Panc1 (cell line): ENCODE data around the gene DCUN1D1. TPM values are rescaled to one million over a fixed set of nuclear protein-coding genes. Genes with fewer than 3 reads are reported as not detected.

Source experiments
- ATAC-seq: fragments of 200-7000 bp; cut with Tn5 transposase; 2 replicates; pipeline ENCODE4 v1.9.1; 2020; ENCODE audit warnings: mild to moderate bottlenecking, moderate library complexity
- BruUV-seq: library from RNA; stranded (reverse); fragments of 400-500 nt; replicated peaks from 2 replicates; lab custom pipeline; 2021; lab: Mats Ljungman, UMichigan
- CTCF ChIA-PET: fragments of 300-600 bp; sonication (Branson Sonifier 250); formaldehyde crosslinking; loops from one replicate; lab custom pipeline; 2022; ENCODE audit warnings: antibody characterized with exemption; lab: Charles Lee
- POLR2A ChIA-PET: fragments of 300-600 bp; sonication (Branson Sonifier 250); formaldehyde crosslinking; loops from one replicate; lab custom pipeline; 2022; ENCODE audit warnings: antibody characterized with exemption; lab: Charles Lee
- DNase-seq: peaks from one replicate; pipeline ENCODE4 v3.0.0-alpha.2; 2010; ENCODE audit warnings: low read depth, low spot score
- H3K27ac ChIP-seq: 2 replicates; pipeline ENCODE4 v1.5.1; 2011; ENCODE audit warnings: mild to moderate bottlenecking, low read length, inconsistent platforms
- H3K27me3 ChIP-seq: fragments of 200-500 bp; sonication (Bioruptor generic); 2 replicates; pipeline ENCODE4 v1.6.0; 2014; ENCODE audit warnings: low read length, inconsistent platforms; ENCODE audit not compliant: control insufficient read depth, insufficient read depth
- H3K36me3 ChIP-seq: fragments of 200-500 bp; sonication (Bioruptor generic); 2 replicates; pipeline ENCODE4 v1.5.1; 2014; ENCODE audit warnings: inconsistent platforms, mild to moderate bottlenecking, low read length, moderate library complexity; ENCODE audit not compliant: control insufficient read depth, insufficient read depth
- H3K4me1 ChIP-seq: 2 replicates; pipeline ENCODE4 v1.5.1; 2011; ENCODE audit warnings: inconsistent platforms, mild to moderate bottlenecking, low read length, moderate library complexity; ENCODE audit not compliant: control insufficient read depth, insufficient read depth
- H3K4me3 ChIP-seq, 2 experiments: 2 replicates each; pipeline ENCODE4 v1.5.1; 2011 to 2012; ENCODE audit warnings: low read depth in 2 of 2, low read length in 2 of 2, mild to moderate bottlenecking in 2 of 2, inconsistent platforms in 1 of 2, moderate library complexity in 1 of 2
- H3K9me3 ChIP-seq: fragments of 200-500 bp; sonication (Bioruptor generic); 2 replicates; pipeline ENCODE4 v1.5.1; 2014; ENCODE audit warnings: low read depth, mild to moderate bottlenecking, inconsistent platforms, low read length, moderate library complexity; ENCODE audit not compliant: control insufficient read depth, insufficient read depth
- CTCF ChIP-seq: fragments of 450-650 bp; IDR thresholded peaks from 2 replicates; pipeline ENCODE4 v1.5.1; 2017; ENCODE audit warnings: mild to moderate bottlenecking
- POLR2AphosphoS5 ChIP-seq: IDR thresholded peaks from 2 replicates; pipeline ENCODE4 v1.6.1; 2012; ENCODE audit warnings: mild to moderate bottlenecking, low read depth, low read length, moderate library complexity
- REST ChIP-seq, 2 experiments: IDR thresholded peaks; 2 replicates each; pipeline ENCODE4 v1.6.1; 2011 to 2012; ENCODE audit warnings: low read depth in 2 of 2, control low read depth in 1 of 2, low read length in 1 of 2, mild to moderate bottlenecking in 1 of 2, moderate library complexity in 1 of 2; ENCODE audit not compliant: insufficient read depth in 1 of 2
- SIN3A ChIP-seq: IDR thresholded peaks from 2 replicates; pipeline ENCODE4 v1.6.1; 2012; ENCODE audit warnings: low read depth, mild to moderate bottlenecking, low read length, moderate library complexity, borderline replicate concordance; ENCODE audit not compliant: insufficient read depth
- TCF7L2 ChIP-seq: IDR thresholded peaks from 2 replicates; pipeline ENCODE4 v1.6.1; 2011; ENCODE audit warnings: mild to moderate bottlenecking, low read depth, low read length, inconsistent platforms
- in situ Hi-C: cut with HindIII; loops from 2 replicates; pipeline ENCODE4 v1.10.0; 2016; ENCODE audit warnings: low sequenced_read_pairs, low pct_unique_long_range_greater_than_20kb
- intact Hi-C: fragments of 100-400 bp; cut with micrococcal nuclease; formaldehyde crosslinking; loops from one replicate; pipeline ENCODE4 v1.10.0; 2022; ENCODE audit not compliant: unreplicated experiment
- total RNA-seq: library from RNA; stranded (reverse); gene quantifications from one replicate; pipeline ENCODE4 v1.2.1, GENCODE V29; 2021; ENCODE audit not compliant: unreplicated experiment

Gene DCUN1D1
- total RNA-seq, 1 experiment from 2014 or later = 68.1 TPM

DNA sequence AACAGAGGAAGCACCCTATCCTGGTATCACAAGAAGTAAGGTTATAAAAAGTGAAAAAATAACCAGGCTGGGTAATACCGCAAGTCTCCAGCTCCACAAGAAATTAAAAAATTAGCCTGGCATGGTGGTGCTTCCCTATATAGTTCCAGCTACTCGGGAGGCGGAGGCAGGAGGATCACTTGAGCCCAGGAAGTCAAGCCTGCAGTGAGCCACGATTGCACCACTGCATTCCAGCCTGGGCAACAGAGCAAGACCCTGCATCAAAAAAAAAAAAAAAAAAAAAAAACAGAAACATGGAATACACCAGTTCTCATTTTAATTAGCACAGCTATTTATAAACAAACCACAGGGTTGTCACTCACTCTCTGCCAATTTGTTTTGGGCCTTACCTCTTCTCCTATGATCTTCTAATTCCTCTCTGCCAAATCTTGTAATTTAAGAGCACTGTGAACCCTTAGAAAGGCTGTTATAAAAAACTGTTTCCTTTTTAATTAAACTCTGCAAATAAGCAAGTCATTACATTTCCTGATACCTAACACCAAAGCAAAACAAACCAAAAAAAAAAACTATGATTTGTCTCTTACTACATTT lies 22.6 kb downstream of the DCUN1D1 start:
- Histone ChIP-seq H3K9me3 (no peaks in the 10 kb centered on the region), H3K27ac (no peak overlapping the region), H3K4me1 (no peaks in the 10 kb centered on the region), H3K36me3 (peaks cover 8% of the 10 kb centered on the region; the same call in 1 of the 2 replicates), H3K4me3 (no peak overlapping the region), H3K27me3 (no peaks in the 10 kb centered on the region)
- CTCF ChIA-PET = interaction anchor here (0.7 kb wide), 1 partner anchor 14 kb away, joined by 5 read pairs; no protein-coding TSS in a partner anchor
- TF ChIP-seq POLR2AphosphoS5 (no peak), SIN3A (no peak), TCF7L2 (no peak), REST (IDR thresholded peaks at IDR 0.05; ENCODE audit: insufficient read depth in 1 of 2, low read depth in 2 of 2, low read length in 1 of 2) (no peak), CTCF (no peak)
- no peak for ATAC-seq
- POLR2A ChIA-PET = interaction anchor here (0.7 kb wide), 1 partner anchor 39 kb away, joined by 16 read pairs; no protein-coding TSS in a partner anchor
- intact Hi-C loops (no loop called here), in situ Hi-C loops (no loop called here)
- DNase-seq = no peak
- BruUV-seq = no TSS peak

GRCh38 chr3:182957226-182957625 lies 23.1 kb downstream of the DCUN1D1 start:
- ChIA-PET POLR2A (interaction anchor here (0.7 kb wide), 1 partner anchor 39 kb away, joined by 16 read pairs; no protein-coding TSS in a partner anchor), CTCF (interaction anchor here (0.7 kb wide), 1 partner anchor 14 kb away, joined by 5 read pairs; no protein-coding TSS in a partner anchor)
- Histone ChIP-seq H3K36me3 (peaks cover 8% of the 10 kb centered on the region; the same call in 1 of the 2 replicates), H3K9me3 (no peaks in the 10 kb centered on the region), H3K4me3 (no peak overlapping the region), H3K4me1 (no peaks in the 10 kb centered on the region), H3K27me3 (no peaks in the 10 kb centered on the region), H3K27ac (no peak overlapping the region)
- no peak for ATAC-seq
- TF ChIP-seq REST (IDR thresholded peaks at IDR 0.05; ENCODE audit: insufficient read depth in 1 of 2, low read depth in 2 of 2, low read length in 1 of 2) = no peak
- TF ChIP-seq TCF7L2 = no peak
- no peak for TF ChIP-seq CTCF
- TF ChIP-seq POLR2AphosphoS5 = no peak
- TF ChIP-seq SIN3A = no peak
- no TSS peak for BruUV-seq
- no peak for DNase-seq
- in situ Hi-C loops (no loop called here), intact Hi-C loops (no loop called here)
